ENCODE data around the gene GIMAP7. TPM values are rescaled to one million over a fixed set of nuclear protein-coding genes. Genes with fewer than 3 reads are reported as not detected.

The GIMAP7 gene
- total RNA-seq, 2 donors from 2014 or later: 62.7 to 68.3 TPM

- ATAC-seq (no peak), DNase-seq (no peak)
- Mint-ChIP-seq H3K36me3 (ENCODE audit: low read depth) (peaks cover 17% of the 10 kb centered on the region), H3K27me3 (no peaks in the 10 kb centered on the region), H3K4me1 (peaks cover 34% of the 10 kb centered on the region), H3K27ac (peak overlapping the region; percentile 89), H3K4me3 (peak overlapping the region; percentile 89)
- peaks cover 15% of the 10 kb centered on the region for H3K9me3 ChIP-seq (ENCODE audit: control insufficient read depth, low read length, poor library complexity, severe bottlenecking)
These were observed 51.9 kb downstream of the GIMAP7 start for GRCh38 chr7:150566572-150566971.

GRCh38 chr7:150567169-150567568, 52.5 kb downstream of the GIMAP7 start, which contains the start of gene GIMAP4:
TSS of gene GIMAP4 (plus strand) at chr7:150567390. CDS start at chr7:150569902, 2,512 bp downstream.
- peaks cover 15% of the 10 kb centered on the region for H3K36me3 Mint-ChIP-seq (ENCODE audit: low read depth)
- DNase-seq: no peak
- H3K4me1 Mint-ChIP-seq: peaks cover 34% of the 10 kb centered on the region
- peak within 1 kb of the TSS; percentile 89 for H3K4me3 Mint-ChIP-seq
- H3K27me3 Mint-ChIP-seq: no peaks in the 10 kb centered on the region
- ATAC-seq: peak; percentile 62
- peak within 1 kb of the TSS; percentile 89 for H3K27ac Mint-ChIP-seq
- H3K9me3 ChIP-seq (ENCODE audit: control insufficient read depth, low read length, poor library complexity, severe bottlenecking): peaks cover 21% of the 10 kb centered on the region

- peaks cover 19% of the 10 kb centered on the region for H3K36me3 Mint-ChIP-seq (ENCODE audit: low read depth)
- H3K9me3 ChIP-seq (ENCODE audit: control insufficient read depth, low read length, poor library complexity, severe bottlenecking): peaks cover 27% of the 10 kb centered on the region
- peak overlapping the region; percentile 89 for H3K27ac Mint-ChIP-seq
- H3K27me3 Mint-ChIP-seq: no peaks in the 10 kb centered on the region
- peak overlapping the region; percentile 89 for H3K4me3 Mint-ChIP-seq
- ATAC-seq: peak; percentile 42
- no peak for DNase-seq
- H3K4me1 Mint-ChIP-seq: peaks cover 34% of the 10 kb centered on the region
These were observed 53.2 kb downstream of the GIMAP7 start for GRCh38 chr7:150567871-150568301.

GRCh38 chr7:150568714-150569113, 54.0 kb downstream of the GIMAP7 start:
- H3K36me3 Mint-ChIP-seq (ENCODE audit: low read depth): peaks cover 19% of the 10 kb centered on the region
- peaks cover 25% of the 10 kb centered on the region for H3K4me1 Mint-ChIP-seq
- H3K27me3 Mint-ChIP-seq: no peaks in the 10 kb centered on the region

GRCh38 chr7:150569245-150569955, 54.7 kb downstream of the GIMAP7 start:
- peak overlapping the region; percentile 89 for H3K4me3 Mint-ChIP-seq
- H3K4me1 Mint-ChIP-seq: peaks cover 19% of the 10 kb centered on the region
- peaks cover 19% of the 10 kb centered on the region for H3K36me3 Mint-ChIP-seq (ENCODE audit: low read depth)
- no peak for ATAC-seq
- no peak for DNase-seq
- peaks cover 35% of the 10 kb centered on the region for H3K9me3 ChIP-seq (ENCODE audit: control insufficient read depth, low read length, poor library complexity, severe bottlenecking)
- H3K27ac Mint-ChIP-seq: peak overlapping the region; percentile 89
- H3K27me3 Mint-ChIP-seq: no peaks in the 10 kb centered on the region

More at GRCh38 chr7:150568714-150569113, 54.0 kb downstream of the GIMAP7 start:
- H3K4me3 Mint-ChIP-seq: peak overlapping the region; percentile 89
- ATAC-seq: peak; percentile 65
- peaks cover 31% of the 10 kb centered on the region for H3K9me3 ChIP-seq (ENCODE audit: control insufficient read depth, low read length, poor library complexity, severe bottlenecking)
- no peak for DNase-seq
- H3K27ac Mint-ChIP-seq: peak overlapping the region; percentile 89

Other genes with a start within 250 kb of the GIMAP7 start
- 1 to 10 TPM; 6.4 to 6.9 TPM for gene LRRC61, start 191.5 kb upstream of the GIMAP7 start, total RNA-seq
- gene ACTR3C, start 191.3 kb upstream of the GIMAP7 start, total RNA-seq: 10 to 100 TPM in 1 of 2 donors, 1 to 10 TPM in 1; 6.0 to 10.2 TPM
- not detected for gene RARRES2, start 173.2 kb upstream of the GIMAP7 start, total RNA-seq
- gene REPIN1, start 146.1 kb upstream of the GIMAP7 start, total RNA-seq: 10 to 100 TPM; 43.0 to 49.8 TPM
- 1 to 10 TPM; 1.4 to 2.1 TPM for gene ZNF775, start 135.5 kb upstream of the GIMAP7 start, total RNA-seq
- gene GIMAP8, start 64.2 kb upstream of the GIMAP7 start, total RNA-seq: 10 to 100 TPM in 1 of 2 donors, 1 to 10 TPM in 1; 8.1 to 12.0 TPM
- gene GIMAP4, start 52.5 kb downstream of the GIMAP7 start, total RNA-seq: 100 to 1,000 TPM in 1 of 2 donors, 10 to 100 TPM in 1; 62.1 to 113 TPM
- gene GIMAP6, start 117.5 kb downstream of the GIMAP7 start, total RNA-seq: 10 to 100 TPM; 25.5 to 48.3 TPM
- gene GIMAP2, start 170.8 kb downstream of the GIMAP7 start, total RNA-seq: 10 to 100 TPM; 53.7 to 68.2 TPM
- gene GIMAP1, start 201.7 kb downstream of the GIMAP7 start, total RNA-seq: 10 to 100 TPM; 14.1 to 23.0 TPM
- 10 to 100 TPM; 44.1 to 65.3 TPM for gene GIMAP5, start 222.5 kb downstream of the GIMAP7 start, total RNA-seq